ENCODE measurements around the gene WIPF2. TPM values are rescaled to one million over a fixed set of nuclear protein-coding genes. Genes with fewer than 3 reads are reported as not detected.
A peak's percentile ranks its signal among the peaks of the same experiment; 100 is the strongest.

The WIPF2 gene
- total and polyA plus RNA-seq, 2 of the 8 experiments (the other 6 are each of a cell fraction or from before 2014, with no cell fraction given), result 6.9 to 25.3 TPM

GRCh38 chr17:40309031-40309948, 90.2 kb downstream of the WIPF2 start, which contains the start of gene RARA:
Gene RARA, plus strand, starts transcription at chr17:40309180. Its CDS starts 22,039 bp downstream, at chr17:40331219.
- no peak within 1 kb of the TSS; the same call in 1 of the 2 replicates for H2BK5ac ChIP-seq (ENCODE audit: low read depth, low read length)
- peak within 1 kb of the TSS; percentile 65 to 92 (median 80) for H3K4me3 ChIP-seq (ENCODE audit: extremely low read depth in 1 of 4, insufficient read depth in 2 of 4, low read depth in 3 of 4, low read length in 4 of 4)
- no peak within 1 kb of the TSS for H3K23ac ChIP-seq (ENCODE audit: insufficient read length)
- H3K18ac ChIP-seq (ENCODE audit: extremely low read depth, low read length), result peak within 1 kb of the TSS; percentile 4; the same call in 1 of the 2 replicates
- H3K36me3 ChIP-seq (ENCODE audit: control insufficient read depth in 2 of 4, insufficient read depth in 4 of 4, low read length in 3 of 4), result peaks cover 0 to 3% (median 2%) of the 10 kb centered on the region in 4 experiments; a peak in 4 of 8 replicates
- no peak within 1 kb of the TSS for H2BK15ac ChIP-seq (ENCODE audit: low read length)
- peak within 1 kb of the TSS; percentile 8 for H3K14ac ChIP-seq (ENCODE audit: insufficient read length)
- POLR2A ChIA-PET (ENCODE audit: partially characterized antibody), result interaction anchor here (0.6 to 31.2 kb wide), 13 partner anchors 1 to 274 kb away, joined by 3 to 570 read pairs (median 3); partner anchors contain the start of genes CDC6, GJD3 and RARA
- H3K4me2 ChIP-seq (ENCODE audit: insufficient read depth in 1 of 2, low read depth in 2 of 2, low read length in 2 of 2), result peak within 1 kb of the TSS; percentile 86 to 91
- peaks cover 15 to 38% (median 27%) of the 10 kb centered on the region in 4 experiments for H3K4me1 ChIP-seq (replicated peaks in 1 of 4; ENCODE audit: control insufficient read depth in 3 of 4, insufficient read depth in 4 of 4, low read length in 3 of 4)
- H3K23me2 ChIP-seq (ENCODE audit: low read depth, low read length), result no peaks in the 10 kb centered on the region; the same call in 1 of the 2 replicates
- H3K9me3 ChIP-seq (ENCODE audit: insufficient read depth in 2 of 2, low read depth in 1 of 2, low read length in 1 of 2), result no peaks in the 10 kb centered on the region
- no peak within 1 kb of the TSS; the same call in 1 of the 2 replicates for H4K8ac ChIP-seq (ENCODE audit: extremely low read depth, insufficient read depth, low read length)
- H3K9ac ChIP-seq (replicated peaks in 1 of 4; ENCODE audit: extremely low read depth in 1 of 4, low read depth in 3 of 4, low read length in 3 of 4), result no peak within 1 kb of the TSS; a peak in 3 of 7 replicates
- H2AK5ac ChIP-seq (ENCODE audit: low read depth, low read length), result 0 out of 2 replicates have a peak within 1 kb of the TSS, but pooled peaks have one; percentile 6
- H3K79me2 ChIP-seq (ENCODE audit: control insufficient read depth in 1 of 2, insufficient read depth in 2 of 2, low read length in 2 of 2), result no peaks in the 10 kb centered on the region
- WGBS, 2 experiments (ENCODE audit: extremely low coverage in 1 of 2, insufficient coverage in 1 of 2, insufficient read length in 1 of 2, insufficient replicate concordance in 2 of 2, low coverage in 1 of 2, low lambda C conversion rate in 2 of 2, missing lambda C conversion rate in 1 of 2), result 3% methylated on average over 20 of the region's 20 CpGs; no CpG with 5 or more reads in 1 of the 2 experiments
- peak within 1 kb of the TSS; percentile 30; the same call in 1 of the 2 replicates for H2AFZ ChIP-seq (ENCODE audit: low read length)
- H3K27me3 ChIP-seq (replicated peaks in 1 of 4; ENCODE audit: control insufficient read depth in 3 of 4, extremely low read depth in 1 of 4, insufficient read depth in 3 of 4, low read length in 3 of 4), result no peaks in the 10 kb centered on the region; a peak in 1 of 7 replicates
- FAIRE-seq, result no peak
- no peak within 1 kb of the TSS for H3K27ac ChIP-seq (ENCODE audit: low read depth, low read length)
- CTCF ChIA-PET (ENCODE audit: partially characterized antibody), result interaction anchor here (1.3 to 39.2 kb wide), 6 partner anchors 7 to 108 kb away, joined by 3 to 1198 read pairs (median 30); partner anchors contain the start of genes GJD3 and TOP2A
- no peak within 1 kb of the TSS for H3K56ac ChIP-seq (replicated peaks; ENCODE audit: insufficient read length, low read depth, low read length)
- H3K4ac ChIP-seq (replicated peaks; ENCODE audit: insufficient read length, low read depth, low read length), result no peak within 1 kb of the TSS
- peak in 1 of 2 experiments; percentile 86 for DNase-seq (ENCODE audit: low read depth in 1 of 2, low spot score in 2 of 2)
- no peak within 1 kb of the TSS for H2BK120ac ChIP-seq (replicated peaks; ENCODE audit: low read depth, low read length)
- peak within 1 kb of the TSS; percentile 63; the same call in 1 of the 2 replicates for H2BK12ac ChIP-seq (ENCODE audit: low read depth, low read length)
- H4K91ac ChIP-seq (replicated peaks; ENCODE audit: insufficient read length, low read length), result peak within 1 kb of the TSS; percentile 56
- H3K79me1 ChIP-seq (ENCODE audit: low read depth, low read length), result no peaks in the 10 kb centered on the region
- peak within 1 kb of the TSS; percentile 31 for H4K5ac ChIP-seq (ENCODE audit: insufficient read length, low read depth, low read length)
- H4K20me1 ChIP-seq (replicated peaks in 1 of 2; ENCODE audit: control insufficient read depth in 1 of 2, insufficient read depth in 2 of 2, low read length in 2 of 2), result peaks cover 3 to 6% of the 10 kb centered on the region in 2 experiments
- peak within 1 kb of the TSS; percentile 50 for H2BK20ac ChIP-seq (ENCODE audit: low read length)
- no peak for TF ChIP-seq PHF8 (conservative IDR thresholded peaks at IDR 0.05; ENCODE audit: low read depth, low read length)
- TF ChIP-seq SIX5 (IDR thresholded peaks at IDR 0.05; ENCODE audit: low read depth, low read length), result no peak
- no peak for TF ChIP-seq SAP30 (IDR thresholded peaks at IDR 0.05; ENCODE audit: insufficient read depth, insufficient replicate concordance, low read length)
- peak; percentile 45 for TF ChIP-seq ASH2L (IDR thresholded peaks at IDR 0.05; ENCODE audit: low read length)
- TF ChIP-seq JUND (IDR thresholded peaks at IDR 0.05; ENCODE audit: low read length), result no peak
- TF ChIP-seq ATF2 (IDR thresholded peaks at IDR 0.05; ENCODE audit: low read length), result no peak
- no peak for TF ChIP-seq SRF (IDR thresholded peaks at IDR 0.05; ENCODE audit: low read depth, low read length)
- no peak for TF ChIP-seq KDM1A (IDR thresholded peaks at IDR 0.05; ENCODE audit: borderline replicate concordance, low read length)
- TF ChIP-seq POLR2A (IDR thresholded peaks at IDR 0.05; ENCODE audit: control extremely low read depth in 1 of 2, low read depth in 2 of 2, low read length in 2 of 2), result 0 out of 3 replicates have a peak, but pooled peaks of 1 of the 2 experiments have one; percentile 47
